Measurements from ENCODE around the gene BHLHE23. TPM values are rescaled to one million over a fixed set of nuclear protein-coding genes. Genes with fewer than 3 reads are reported as not detected.
A peak's percentile ranks its signal among the peaks of the same experiment; 100 is the strongest.

The BHLHE23 gene
- total and polyA plus RNA-seq, 5 experiments from 2014 or later = not detected

- POLR2A ChIA-PET = interaction anchor here (1.7 kb wide), 1 partner anchor 67 kb away, joined by 6 read pairs; no protein-coding TSS in a partner anchor
- peaks cover 0 to 2% (median 0%) of the 10 kb centered on the region in 3 donors for H3K36me3 Mint-ChIP-seq
- ATAC-seq (no peak), DNase-seq (no peak)
- peaks cover 14 to 20% (median 19%) of the 10 kb centered on the region in 4 donors for H3K4me1 Mint-ChIP-seq
- H3K27ac Mint-ChIP-seq = peak overlapping the region in 1 of 10 donors; percentile 34
- H3K27me3 Mint-ChIP-seq = peaks cover 16 to 39% (median 26%) of the 10 kb centered on the region in 5 donors
- H3K9me3 Mint-ChIP-seq = no peaks in the 10 kb centered on the region
- no peak overlapping the region for H3K4me3 Mint-ChIP-seq
These were observed 36.8 kb downstream of the BHLHE23 start for GRCh38 chr20:62969939-62970306.

- H3K9me3 Mint-ChIP-seq = no peaks in the 10 kb centered on the region
- POLR2A ChIA-PET = interaction anchor here (1.1 kb wide), 1 partner anchor 40 kb away, joined by 3 read pairs; no protein-coding TSS in a partner anchor
- no peak overlapping the region for H3K4me3 Mint-ChIP-seq
- DNase-seq (no peak), ATAC-seq (no peak)
- H3K4me1 Mint-ChIP-seq = peaks cover 14 to 21% (median 18%) of the 10 kb centered on the region in 4 donors
- peaks cover 0 to 2% (median 0%) of the 10 kb centered on the region in 3 donors for H3K36me3 Mint-ChIP-seq
- peaks cover 15 to 32% (median 20%) of the 10 kb centered on the region in 5 donors for H3K27me3 Mint-ChIP-seq
- H3K27ac Mint-ChIP-seq = no peak overlapping the region
These were observed 37.5 kb downstream of the BHLHE23 start for GRCh38 chr20:62969179-62969760.

- DNase-seq = no peak
- Mint-ChIP-seq H3K36me3 (peaks cover 0 to 6% (median 0%) of the 10 kb centered on the region in 3 donors), H3K4me3 (no peak overlapping the region), H3K27ac (peak overlapping the region in 1 of 10 donors; percentile 39), H3K4me1 (peaks cover 14 to 21% (median 17%) of the 10 kb centered on the region in 4 donors), H3K9me3 (no peaks in the 10 kb centered on the region), H3K27me3 (peaks cover 13 to 26% (median 15%) of the 10 kb centered on the region in 5 donors)
- ATAC-seq = no peak
- POLR2A ChIA-PET = interaction anchor here (1.1 kb wide), 1 partner anchor 41 kb away, joined by 3 read pairs; no protein-coding TSS in a partner anchor
These were observed 38.2 kb downstream of the BHLHE23 start for GRCh38 chr20:62968378-62969178.

GRCh38 chr20:62967628-62968351, 39.0 kb downstream of the BHLHE23 start:
- DNase-seq (no peak), ATAC-seq (no peak)
- Mint-ChIP-seq H3K36me3 (peaks cover 0 to 6% (median 0%) of the 10 kb centered on the region in 3 donors), H3K4me1 (peaks cover 12 to 16% (median 15%) of the 10 kb centered on the region in 4 donors), H3K27ac (peak overlapping the region in 1 of 10 donors; percentile 52), H3K9me3 (no peaks in the 10 kb centered on the region), H3K27me3 (peaks cover 12 to 20% (median 14%) of the 10 kb centered on the region in 5 donors), H3K4me3 (no peak overlapping the region)
- POLR2A ChIA-PET = no interaction called here

- ATAC-seq = no peak
- DNase-seq = no peak
- Mint-ChIP-seq H3K27ac (no peak overlapping the region), H3K27me3 (peaks cover 8 to 13% (median 10%) of the 10 kb centered on the region in 5 donors), H3K9me3 (no peaks in the 10 kb centered on the region), H3K4me1 (peaks cover 9 to 11% (median 10%) of the 10 kb centered on the region in 4 donors), H3K4me3 (no peak overlapping the region), H3K36me3 (peaks cover 0 to 6% (median 0%) of the 10 kb centered on the region in 3 donors)
- POLR2A ChIA-PET = no interaction called here
These were observed 39.6 kb downstream of the BHLHE23 start for GRCh38 chr20:62967149-62967501.

- Mint-ChIP-seq H3K27me3 (peaks cover 2 to 6% (median 4%) of the 10 kb centered on the region in 5 donors), H3K4me3 (no peak overlapping the region), H3K4me1 (peaks cover 2 to 4% (median 4%) of the 10 kb centered on the region in 4 donors), H3K9me3 (no peaks in the 10 kb centered on the region), H3K36me3 (peaks cover 0 to 6% (median 0%) of the 10 kb centered on the region in 3 donors), H3K27ac (no peak overlapping the region)
- ATAC-seq (no peak), DNase-seq (no peak)
- POLR2A ChIA-PET = no interaction called here
These were observed 40.3 kb downstream of the BHLHE23 start for GRCh38 chr20:62966212-62967148.

- DNase-seq (no peak), ATAC-seq (no peak)
- Mint-ChIP-seq H3K4me3 (no peak overlapping the region), H3K9me3 (no peaks in the 10 kb centered on the region), H3K4me1 (peaks cover 0 to 2% (median under 1%) of the 10 kb centered on the region in 4 donors), H3K27ac (no peak overlapping the region), H3K36me3 (peaks cover 0 to 6% (median 0%) of the 10 kb centered on the region in 3 donors), H3K27me3 (no peaks in the 10 kb centered on the region)
- POLR2A ChIA-PET = interaction anchor here (0.6 kb wide), 1 partner anchor 22 kb away, joined by 5 read pairs; no protein-coding TSS in a partner anchor
These were observed 41.4 kb downstream of the BHLHE23 start for GRCh38 chr20:62965363-62965771.

GRCh38 chr20:62964700-62965099, 42.1 kb downstream of the BHLHE23 start:
- POLR2A ChIA-PET = no interaction called here
- Mint-ChIP-seq H3K9me3 (no peaks in the 10 kb centered on the region), H3K27ac (no peak overlapping the region), H3K36me3 (peaks cover 0 to 6% (median 0%) of the 10 kb centered on the region in 3 donors), H3K4me3 (no peak overlapping the region), H3K27me3 (no peaks in the 10 kb centered on the region), H3K4me1 (peaks cover 1 to 8% (median 5%) of the 10 kb centered on the region in 4 donors)
- DNase-seq (no peak), ATAC-seq (no peak)

- ATAC-seq = no peak
- DNase-seq = no peak
- POLR2A ChIA-PET = interaction anchor here (1.4 kb wide), 1 partner anchor 9 kb away, joined by 5 read pairs; no protein-coding TSS in a partner anchor
- Mint-ChIP-seq H3K27me3 (no peaks in the 10 kb centered on the region), H3K27ac (peak overlapping the region in 2 of 10 donors; percentile 25 to 38), H3K9me3 (no peaks in the 10 kb centered on the region), H3K36me3 (peaks cover 0 to 6% (median 0%) of the 10 kb centered on the region in 3 donors), H3K4me3 (no peak overlapping the region), H3K4me1 (peaks cover 1 to 17% (median 13%) of the 10 kb centered on the region in 4 donors)
These were observed 43.0 kb downstream of the BHLHE23 start for GRCh38 chr20:62963614-62964397.

GRCh38 chr20:62962891-62963613, 43.7 kb downstream of the BHLHE23 start:
- POLR2A ChIA-PET = interaction anchor here (1.4 kb wide), 1 partner anchor 8 kb away, joined by 5 read pairs; no protein-coding TSS in a partner anchor
- Mint-ChIP-seq H3K36me3 (peaks cover 0 to 6% (median 0%) of the 10 kb centered on the region in 3 donors), H3K27me3 (no peaks in the 10 kb centered on the region), H3K27ac (no peak overlapping the region), H3K4me3 (no peak overlapping the region), H3K9me3 (no peaks in the 10 kb centered on the region), H3K4me1 (peaks cover 1 to 22% (median 17%) of the 10 kb centered on the region in 4 donors)
- ATAC-seq (no peak), DNase-seq (no peak)
